NCI-H524 (cell line): ENCODE data around the gene HOXD12.

ENCODE experiments used
- DNase-seq, 2 experiments: peaks; one replicate each; lab custom pipeline; 2025; lab: John Stamatoyannopoulos, UW

HOXD12 gene

DNA sequence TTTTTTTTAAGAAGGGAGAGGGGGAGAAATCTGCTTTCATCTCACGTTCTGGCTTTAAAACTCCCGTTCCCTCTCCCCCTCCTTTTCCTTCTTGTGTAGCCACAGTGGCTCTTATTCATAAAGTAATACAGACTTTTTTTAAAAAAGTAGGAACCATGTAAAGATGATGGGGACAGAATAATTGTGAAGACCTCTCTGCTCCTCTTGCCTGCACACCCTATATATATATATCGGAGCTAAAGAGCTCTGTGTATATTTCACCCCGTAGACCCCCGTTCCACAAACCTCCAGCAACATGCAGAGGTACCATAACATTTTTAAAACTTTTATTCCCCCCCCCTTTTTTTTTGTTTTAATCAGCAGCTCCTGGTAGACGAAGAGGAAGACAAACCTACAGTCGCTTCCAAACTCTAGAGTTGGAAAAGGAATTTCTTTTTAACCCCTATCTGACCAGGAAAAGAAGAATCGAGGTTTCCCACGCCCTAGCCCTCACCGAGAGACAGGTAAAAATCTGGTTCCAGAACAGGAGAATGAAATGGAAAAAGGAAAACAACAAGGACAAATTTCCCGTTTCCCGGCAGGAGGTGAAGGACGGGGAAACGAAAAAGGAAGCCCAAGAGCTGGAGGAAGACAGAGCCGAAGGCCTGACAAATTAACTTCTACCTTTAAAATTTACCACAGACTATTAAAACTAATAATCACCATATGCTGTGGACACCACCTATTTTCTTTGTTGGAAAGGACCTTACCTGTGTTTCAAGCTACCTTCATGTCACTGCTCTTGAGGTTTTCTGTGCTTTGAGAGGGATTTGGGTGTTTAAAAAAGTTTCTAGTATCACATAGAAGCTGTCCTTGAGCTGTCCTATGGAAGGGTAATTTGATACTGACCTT, 31.6 kb downstream of the HOXD12 start:
- DNase-seq = no peak

DNA sequence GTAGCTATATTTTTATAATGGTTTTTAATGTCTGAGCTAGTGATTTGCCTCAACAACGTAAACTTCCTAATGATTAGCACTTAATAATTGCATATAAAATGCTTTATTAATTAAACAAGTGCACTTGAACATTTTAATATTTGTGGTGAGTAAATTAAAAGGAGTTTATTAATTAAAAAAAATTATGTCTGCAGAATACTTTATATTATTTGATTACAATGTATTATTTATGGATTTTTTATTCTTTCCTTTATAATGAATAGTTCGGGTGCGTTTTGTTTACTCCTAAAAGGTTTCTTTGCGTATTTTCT, 32.2 kb downstream of the HOXD12 start:
- DNase-seq = no peak

DNA sequence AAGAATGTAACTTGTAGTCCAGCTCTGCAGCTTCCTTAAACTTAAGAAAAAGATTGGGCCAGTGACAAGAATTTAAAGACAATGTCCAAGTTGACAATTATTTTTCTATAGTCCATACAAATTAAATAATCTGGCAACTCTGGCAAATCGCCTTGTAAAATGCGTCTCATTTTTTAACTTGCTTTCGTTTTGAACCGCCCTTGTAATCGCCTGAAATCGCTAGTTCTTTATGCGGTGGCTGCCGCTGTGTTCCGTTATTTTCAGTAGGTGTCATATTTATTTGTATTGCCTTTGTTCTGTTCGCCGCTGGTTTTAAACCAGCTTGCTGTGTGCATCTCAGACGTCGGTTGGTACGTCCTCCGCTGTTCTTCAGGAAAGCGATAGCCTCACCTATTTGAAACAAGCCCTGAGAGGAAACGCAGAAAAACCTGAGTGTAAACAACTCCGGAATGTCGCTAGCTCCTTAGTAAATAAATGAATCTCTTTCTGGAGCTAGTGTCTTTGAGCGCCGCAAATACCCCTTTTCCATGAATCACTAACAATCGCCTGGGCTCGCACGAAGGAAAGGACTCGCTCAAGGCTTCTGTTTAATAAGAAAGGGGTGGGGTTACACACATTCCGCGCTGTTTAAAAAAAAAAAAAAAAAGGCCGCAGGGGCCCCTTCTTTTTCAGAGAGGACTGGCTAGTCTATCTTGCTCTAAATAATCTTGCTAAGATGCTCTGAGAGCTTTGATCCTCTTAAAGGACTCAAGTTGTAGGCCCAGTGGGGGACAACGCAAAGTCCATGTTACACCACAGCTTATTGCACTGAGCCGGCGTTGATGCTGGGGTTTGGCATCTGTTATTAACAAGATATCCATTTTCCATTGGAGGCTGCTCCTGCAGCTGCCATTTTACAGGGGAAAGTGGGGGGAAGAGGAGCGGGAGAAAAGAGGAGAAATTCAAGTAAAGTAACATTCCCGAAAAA, 32.9 kb downstream of the HOXD12 start:
- peak; percentile 89 to 97 for DNase-seq

DNA sequence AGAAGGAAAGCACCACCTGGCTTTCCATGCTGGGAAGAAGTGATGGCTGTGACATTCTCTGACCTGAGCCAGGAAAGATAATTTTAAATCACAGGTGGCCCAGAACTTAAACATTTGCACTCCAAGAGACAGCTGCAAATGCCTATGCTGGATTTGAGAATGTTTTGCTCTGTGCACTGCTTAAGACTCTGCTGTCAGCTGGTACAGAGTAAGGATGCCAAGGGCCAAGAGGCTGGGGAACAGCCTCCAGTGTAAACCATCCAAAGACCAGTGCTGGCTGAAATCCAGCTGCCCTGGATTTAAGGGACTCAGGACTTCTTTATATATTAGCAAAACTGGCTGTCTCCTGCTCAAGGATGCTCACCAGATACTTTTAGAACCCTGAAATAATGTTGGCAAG, 33.8 kb downstream of the HOXD12 start:
- DNase-seq = peak in 1 of 2 experiments; percentile 52

DNA sequence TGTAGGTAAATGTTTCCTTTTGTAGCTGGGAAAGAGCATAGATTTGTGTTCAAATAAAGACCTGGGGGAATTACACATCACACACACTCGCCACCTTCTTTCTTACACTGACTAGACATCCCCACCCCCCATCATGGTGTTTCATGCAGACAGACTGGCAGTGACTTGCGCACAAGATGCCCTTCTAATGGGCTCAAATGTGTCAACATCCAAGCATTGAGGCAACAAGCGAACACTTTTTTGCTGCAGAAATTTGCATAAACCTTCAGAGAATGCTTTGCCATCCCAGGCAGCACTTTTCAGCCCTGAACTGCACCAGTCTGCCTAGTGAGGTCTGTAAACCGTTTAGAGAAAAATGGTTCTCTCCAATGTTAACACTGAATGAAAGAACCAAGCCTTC, 34.4 kb downstream of the HOXD12 start:
- DNase-seq = no peak

DNA sequence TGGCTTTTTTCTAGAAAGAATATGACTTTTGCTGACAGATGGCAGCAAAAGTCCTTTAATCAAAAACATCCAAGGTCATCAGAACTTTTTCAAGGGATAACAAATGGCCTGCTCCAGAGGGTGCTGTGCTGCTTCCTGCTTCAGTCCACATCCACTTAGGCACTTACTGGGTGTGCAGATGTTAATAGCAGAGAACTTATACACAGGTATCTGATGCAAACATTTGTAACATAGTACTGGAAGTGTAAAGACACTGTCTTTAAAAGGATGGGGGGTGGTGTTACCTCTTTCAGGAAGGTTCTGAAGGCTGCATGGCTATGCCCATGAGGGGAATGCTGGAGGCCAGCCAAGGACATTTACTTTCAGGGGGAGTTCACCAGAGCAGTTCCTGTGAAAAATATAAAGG, 35.4 kb downstream of the HOXD12 start:
- DNase-seq = peak in 1 of 2 experiments; percentile 25

DNA sequence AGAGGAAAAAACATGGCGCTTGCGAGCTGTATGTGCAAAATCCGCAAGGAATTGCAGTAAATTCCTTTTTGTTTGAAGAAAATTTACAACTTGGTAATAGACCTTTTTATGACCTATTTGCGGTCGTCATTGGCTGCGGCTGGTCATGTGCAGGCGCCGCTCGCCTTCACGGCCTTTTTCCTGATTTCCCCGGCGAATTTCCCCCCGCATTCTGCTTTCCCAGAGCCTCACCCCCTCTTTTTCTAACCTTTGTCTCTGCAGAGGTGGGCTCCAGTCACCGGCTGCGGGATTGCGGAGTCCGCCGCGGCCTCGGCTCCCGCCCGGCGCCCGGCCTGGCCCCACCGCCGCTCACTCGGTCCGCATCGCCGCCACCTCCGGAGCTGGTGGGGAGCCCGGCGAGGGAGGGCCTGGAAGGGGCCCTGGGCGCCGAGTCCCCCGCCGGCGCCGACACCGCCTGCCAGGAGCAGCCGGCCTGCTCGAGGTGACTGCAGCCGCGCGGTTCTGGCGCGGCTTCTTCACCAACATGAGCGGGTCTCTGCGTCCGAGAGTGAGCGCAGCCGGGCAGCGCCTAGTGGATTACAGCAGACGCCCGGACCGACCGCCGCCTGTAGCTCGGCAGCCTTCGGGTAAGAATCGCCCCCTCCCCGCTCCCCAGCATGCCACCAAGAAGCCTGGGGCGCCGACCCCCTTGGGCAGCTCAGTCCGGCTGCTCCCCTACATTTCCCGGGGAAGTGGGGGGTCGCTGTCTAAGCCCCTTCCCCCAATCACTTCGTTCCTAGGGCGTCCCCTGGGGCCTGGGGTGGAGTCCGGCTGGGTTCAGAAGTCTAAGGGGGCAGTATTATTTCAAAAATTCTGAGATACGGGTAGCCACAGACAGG, 37.0 kb downstream of the HOXD12 start:
- DNase-seq = peak; percentile 13 to 36

DNA sequence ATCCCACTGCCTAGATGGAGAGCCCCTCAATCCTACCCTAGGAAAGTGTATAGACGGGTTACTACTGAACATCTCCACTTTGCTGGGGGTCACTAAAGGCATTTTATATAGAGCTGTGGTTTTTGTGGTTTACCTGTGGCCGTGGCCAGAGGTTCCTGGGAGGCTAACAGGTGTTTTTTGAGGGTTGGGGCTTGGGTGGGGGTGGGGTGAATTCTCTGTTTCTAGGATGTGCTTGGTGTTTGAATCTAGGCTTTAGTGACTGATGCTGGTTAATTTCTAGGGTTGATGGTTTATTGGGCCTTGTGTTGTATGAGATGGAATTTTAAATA, 37.6 kb downstream of the HOXD12 start:
- no peak for DNase-seq

DNA sequence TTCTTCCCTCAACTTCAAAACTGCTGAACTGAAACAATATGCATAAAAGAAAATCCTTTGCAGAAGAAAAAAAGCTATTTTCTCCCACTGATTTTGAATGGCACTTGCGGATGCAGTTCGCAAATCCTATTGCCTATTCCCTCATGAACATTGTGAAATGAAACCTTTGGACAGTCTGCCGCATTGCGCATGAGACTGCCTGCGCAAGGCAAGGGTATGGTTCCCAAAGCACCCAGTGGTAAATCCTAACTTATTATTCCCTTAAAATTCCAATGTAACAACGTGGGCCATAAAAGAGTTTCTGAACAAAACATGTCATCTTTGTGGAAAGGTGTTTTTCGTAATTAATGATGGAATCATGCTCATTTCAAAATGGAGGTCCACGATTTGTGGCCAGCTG, 38.3 kb downstream of the HOXD12 start:
- no peak for DNase-seq

DNA sequence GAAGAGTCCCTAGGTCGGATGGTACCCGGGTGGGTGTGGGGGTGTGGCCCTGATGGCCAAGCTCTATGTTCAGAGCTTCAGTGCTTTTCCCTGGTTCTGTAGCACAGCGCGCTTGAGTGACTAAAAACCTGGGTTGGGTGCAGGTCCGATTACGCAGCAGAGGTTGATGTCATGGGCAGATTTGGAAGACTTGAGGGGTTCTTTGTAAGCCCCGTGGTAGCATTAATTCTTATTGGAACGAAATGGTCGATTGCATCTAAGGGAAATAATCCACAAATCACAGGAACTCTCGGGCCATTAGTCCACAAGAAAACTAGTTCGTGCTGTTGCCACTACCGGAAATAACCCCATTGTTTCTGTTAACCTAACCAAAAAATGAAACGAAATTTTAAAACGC, 38.9 kb downstream of the HOXD12 start:
- no peak for DNase-seq

DNA sequence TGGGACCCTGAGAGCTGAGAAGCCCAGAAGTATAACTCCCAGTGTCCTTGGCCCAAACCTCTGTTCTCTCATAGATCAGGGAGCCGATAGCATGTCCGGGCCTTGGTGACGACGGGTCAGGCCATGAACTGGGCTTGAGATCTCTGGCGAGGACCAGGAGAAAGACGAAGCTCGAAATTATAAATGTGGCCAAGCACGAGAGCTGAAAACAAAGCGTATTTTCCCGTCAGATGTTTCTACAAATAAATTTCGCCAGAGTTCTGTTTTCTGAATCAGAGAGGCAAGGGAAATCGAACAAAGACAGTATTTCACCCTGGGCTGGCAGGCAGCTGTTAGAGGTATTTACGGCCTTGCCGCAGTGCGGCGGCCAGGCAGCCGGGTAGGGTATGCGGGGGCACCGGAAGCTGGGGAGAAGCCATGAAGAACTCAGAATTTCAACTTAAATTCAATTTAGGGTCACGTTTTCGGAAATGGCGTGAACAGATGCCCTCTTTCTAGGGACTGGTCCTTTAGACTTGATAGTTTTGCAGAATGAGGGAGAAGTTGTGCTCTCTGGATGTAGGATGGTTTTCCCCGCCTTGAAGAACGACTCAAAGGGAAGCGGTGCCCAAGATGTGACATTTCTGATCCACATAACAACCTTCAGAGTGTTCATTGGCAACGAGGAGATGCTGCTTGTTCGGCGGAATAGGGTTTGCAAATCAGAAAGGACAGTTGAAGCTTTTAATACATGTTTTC, 39.5 kb downstream of the HOXD12 start:
- DNase-seq = no peak

DNA sequence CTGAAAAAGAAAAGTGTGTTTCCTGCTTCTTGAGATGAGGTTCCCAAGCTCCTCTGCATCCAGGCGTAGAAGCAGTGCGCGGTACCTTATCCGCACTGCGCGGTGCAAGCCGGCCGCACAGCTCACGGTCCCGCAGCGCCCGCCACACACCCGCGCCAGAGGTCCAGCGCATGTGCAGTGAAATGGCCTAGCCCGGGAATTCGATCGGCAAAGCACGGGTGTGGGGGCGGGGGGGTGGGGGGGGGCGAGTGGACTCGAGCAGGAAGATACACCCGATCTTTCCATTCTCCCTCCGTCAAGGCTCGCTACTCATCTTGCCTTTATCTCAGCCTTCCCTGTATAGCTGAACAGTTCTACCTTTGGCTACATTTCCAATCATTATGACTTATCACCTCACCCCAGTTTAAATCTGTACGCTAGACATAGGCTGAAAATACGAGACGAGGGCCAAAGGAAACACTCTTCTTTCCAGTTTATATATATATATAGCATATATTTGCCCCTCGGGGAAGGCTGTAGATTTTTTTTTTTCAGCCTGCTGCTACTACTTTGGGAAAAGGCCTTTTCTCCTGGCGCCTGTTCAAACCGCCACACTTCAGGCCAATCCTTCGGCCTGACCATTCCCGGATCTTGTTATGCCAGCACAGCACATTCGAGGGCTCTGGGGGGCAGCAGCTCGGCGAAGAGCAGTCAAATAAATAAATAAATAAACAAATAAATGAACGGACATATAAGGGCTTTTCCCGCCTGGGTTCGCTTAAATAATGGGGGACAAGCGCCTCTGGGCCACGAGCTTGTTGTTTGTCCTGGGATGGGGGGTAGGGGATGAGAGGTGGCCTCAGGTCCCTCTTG, 40.3 kb downstream of the HOXD12 start:
- peak in 1 of 2 experiments; percentile 56 for DNase-seq

DNA sequence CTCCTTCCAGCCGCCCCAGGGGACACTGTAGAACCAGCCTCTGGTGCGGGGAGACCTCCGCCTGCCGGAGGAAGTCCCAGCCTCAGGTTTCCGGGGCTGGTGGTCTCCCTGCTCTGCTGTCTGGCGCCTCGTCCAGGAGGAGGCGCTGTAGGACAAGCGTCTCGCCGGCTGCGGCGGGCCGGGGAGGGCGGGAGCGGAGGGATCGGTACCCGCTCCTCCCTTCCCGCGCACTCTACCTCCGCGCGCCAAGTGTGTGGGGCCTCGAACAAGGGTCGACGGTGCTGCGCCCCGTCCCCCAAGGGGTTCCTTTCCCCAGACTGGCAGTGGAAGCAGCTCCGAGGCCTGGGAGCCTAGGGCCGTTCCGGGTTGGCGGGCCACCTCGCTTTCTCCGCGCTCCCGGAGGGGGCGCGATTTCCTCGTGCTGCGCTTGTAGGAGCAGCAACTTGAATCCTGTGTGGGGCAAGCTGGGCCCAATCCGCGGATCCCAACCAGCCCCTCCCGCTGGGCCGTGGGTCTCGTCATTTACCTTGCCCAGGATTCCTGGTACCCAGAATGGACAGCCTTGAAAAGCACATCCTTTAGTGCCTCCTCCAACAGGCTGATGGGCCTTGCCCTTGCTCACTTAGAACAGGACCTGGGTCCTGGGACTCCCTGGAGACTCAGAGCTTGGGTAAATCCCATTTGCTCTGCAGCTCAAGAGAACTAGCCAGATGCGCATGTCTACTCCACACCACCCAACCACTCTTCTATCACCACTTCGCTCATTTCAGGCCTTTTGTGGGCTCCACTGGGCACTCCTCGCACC, 41.1 kb downstream of the HOXD12 start:
- DNase-seq = peak; percentile 78 to 87

DNA sequence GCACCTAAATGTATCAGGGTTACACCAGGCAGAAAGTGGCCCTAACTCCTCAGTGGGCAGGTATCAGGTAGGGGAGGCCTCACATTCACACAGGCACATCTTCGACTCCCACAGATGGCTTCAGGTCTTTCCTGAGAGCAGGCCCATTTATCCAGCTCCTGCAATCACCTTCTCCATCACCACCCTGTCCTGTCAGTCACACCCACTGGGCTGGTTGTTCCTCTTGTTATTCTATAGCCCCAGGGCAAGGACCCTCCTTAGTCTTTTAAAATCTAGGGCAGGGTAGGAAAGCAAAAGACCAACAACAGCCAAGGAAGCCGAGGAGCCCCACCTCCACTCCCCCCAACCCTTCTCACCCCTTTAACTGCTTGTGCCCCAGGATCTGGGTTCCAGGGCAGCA, 42.7 kb downstream of the HOXD12 start:
- DNase-seq = no peak

DNA sequence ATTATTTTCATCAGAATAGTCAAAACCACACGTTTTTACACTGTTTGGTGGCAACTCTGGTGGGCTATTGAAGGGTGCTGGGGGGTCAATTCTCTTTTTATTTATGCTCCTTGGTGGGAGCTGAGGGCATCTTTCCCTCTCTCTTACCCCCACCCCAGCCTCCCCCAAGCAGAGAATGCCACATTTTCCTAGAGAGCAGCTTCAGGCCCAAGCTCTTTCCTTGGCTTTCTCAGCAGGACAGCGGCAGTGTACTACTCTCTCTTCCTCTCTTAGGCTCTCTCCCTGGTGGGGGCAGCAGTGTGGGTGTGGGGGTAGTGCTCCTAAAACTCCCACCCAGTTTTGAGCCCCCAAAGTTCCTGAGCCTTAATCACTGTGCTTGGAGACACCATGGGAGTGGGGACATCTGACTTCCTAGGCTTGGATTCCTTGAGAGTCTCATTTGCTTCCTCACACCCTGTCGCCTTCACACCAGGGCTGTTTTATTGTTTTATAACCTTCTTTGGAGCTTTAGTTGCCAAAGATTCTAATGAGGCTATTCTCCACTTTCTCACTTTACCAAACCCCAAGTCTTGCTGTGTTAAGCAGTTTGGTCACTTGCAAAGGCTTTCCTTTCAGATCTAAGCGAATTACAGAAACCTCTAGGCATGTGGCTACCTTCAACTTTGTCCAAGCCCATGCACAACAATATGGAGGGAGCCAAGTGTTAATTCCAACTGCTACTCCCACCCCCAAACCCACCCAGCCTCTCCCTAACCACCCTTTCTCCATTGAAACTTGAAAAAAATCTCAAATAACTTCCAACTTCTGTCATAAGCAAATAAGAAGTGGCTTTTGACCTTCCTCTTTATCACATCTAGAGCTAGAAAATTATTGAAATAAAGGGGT, 45.7 kb downstream of the HOXD12 start:
- DNase-seq = no peak

DNA sequence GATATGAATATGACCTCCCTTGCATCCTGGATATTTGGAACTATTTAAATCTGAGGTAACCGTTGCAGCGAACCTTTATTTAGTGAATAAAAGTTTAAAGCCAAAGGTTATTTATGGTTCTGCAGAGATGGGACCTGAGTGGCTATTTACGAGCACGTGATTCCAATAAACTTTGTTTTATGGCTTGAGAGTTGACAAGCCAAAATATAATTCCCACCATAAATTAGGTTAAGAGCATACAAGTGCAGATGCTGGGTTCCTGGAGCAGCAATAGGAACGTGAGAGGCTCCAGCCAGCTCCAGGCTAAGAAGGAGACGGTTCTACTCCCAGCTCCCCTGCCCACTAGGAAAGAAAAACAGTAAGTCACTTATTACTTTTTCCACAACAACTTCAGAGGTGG, 46.5 kb downstream of the HOXD12 start:
- DNase-seq = no peak

DNA sequence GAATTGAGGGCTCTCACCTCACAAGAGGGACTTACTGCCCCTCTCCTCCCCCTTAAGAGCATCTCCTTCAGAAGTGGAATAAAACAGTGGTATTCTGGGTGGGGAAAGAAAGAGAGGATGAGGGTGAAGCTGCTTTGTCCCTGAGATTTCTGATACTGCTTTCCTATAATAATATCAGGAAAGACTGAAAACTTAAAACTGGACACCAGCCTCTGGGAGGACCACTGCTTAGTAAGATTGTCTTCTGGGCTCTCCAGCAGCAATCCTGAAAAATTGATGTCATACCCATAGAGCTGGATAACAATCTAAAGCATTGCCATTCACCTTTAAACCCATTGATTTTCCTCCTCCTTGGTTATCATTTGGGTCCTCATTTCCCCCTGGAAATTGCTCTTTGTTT, 47.0 kb downstream of the HOXD12 start:
- DNase-seq = no peak

DNA sequence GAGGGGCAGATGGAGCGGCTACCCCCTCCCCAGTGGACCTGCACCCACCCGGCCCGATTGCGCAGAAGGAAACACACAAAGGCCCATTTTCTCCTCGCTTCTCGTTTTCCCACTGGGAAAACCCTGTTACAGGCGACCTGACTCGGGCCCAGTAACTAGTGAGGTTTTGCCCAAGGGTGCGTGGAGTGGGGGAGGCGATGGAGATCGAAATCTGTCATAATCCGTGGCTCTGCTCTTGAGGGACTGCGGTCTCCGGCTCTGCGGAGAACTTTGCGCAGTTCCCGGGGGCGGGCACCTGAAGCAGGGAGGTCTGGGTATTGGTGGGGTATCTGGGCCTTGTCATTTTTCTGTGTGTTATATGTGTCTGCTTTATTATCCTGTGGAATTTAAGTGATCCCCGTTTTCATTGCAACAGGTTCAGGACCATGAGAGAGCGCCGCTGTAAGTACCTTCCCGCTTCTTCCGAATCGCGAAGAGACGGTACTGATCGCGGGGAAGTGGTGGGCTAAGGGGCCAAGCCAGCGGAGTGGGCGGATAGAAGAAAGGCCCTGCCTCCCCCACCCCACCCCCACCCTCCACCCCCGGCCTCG, 47.7 kb downstream of the HOXD12 start:
- DNase-seq = no peak
